Small intestine (tissue), 16 donors: ENCODE results near the gene NEK9. TPM values are rescaled to one million over a fixed set of nuclear protein-coding genes. Genes with fewer than 3 reads are reported as not detected.

Experiments used
- DNase-seq, 2 donors: peaks; one replicate each; pipeline versions ENCODE4 v3.0.0 to v3.0.0-alpha.2; 2013
- FAIRE-seq: peaks from 2 replicates; lab custom pipeline; 2012; peaks lifted over from hg19 to GRCh38; lab: Jason Lieb, UNC
- H3K27ac ChIP-seq, 3 donors: one replicate each; pipeline ENCODE4 v1.5.1; 2013; ENCODE audit warnings: low read length in 2 of 3, mild to moderate bottlenecking in 2 of 3, control low read depth in 1 of 3, inconsistent platforms in 1 of 3, low read depth in 1 of 3, moderate library complexity in 1 of 3
- H3K27me3 ChIP-seq, 3 donors: one replicate each; pipeline ENCODE4 v1.6.1; 2013; ENCODE audit warnings: low read length in 3 of 3, inconsistent platforms in 1 of 3; ENCODE audit not compliant: control insufficient read depth in 3 of 3, insufficient read depth in 3 of 3
- H3K36me3 ChIP-seq, 3 donors: one replicate each; pipeline ENCODE4 v1.6.1; 2013; ENCODE audit warnings: low read length in 3 of 3, inconsistent platforms in 1 of 3, low read depth in 1 of 3, mild to moderate bottlenecking in 1 of 3, moderate library complexity in 1 of 3; ENCODE audit not compliant: control insufficient read depth in 3 of 3, insufficient read depth in 2 of 3
- H3K4me1 ChIP-seq, 3 donors: one replicate each; pipeline ENCODE4 v1.6.1; 2013; ENCODE audit warnings: low read length in 2 of 3, inconsistent platforms in 1 of 3, low read depth in 1 of 3, mild to moderate bottlenecking in 1 of 3, moderate library complexity in 1 of 3; ENCODE audit not compliant: control insufficient read depth in 3 of 3, insufficient read depth in 2 of 3
- H3K4me3 ChIP-seq, 3 donors: one replicate each; pipeline ENCODE4 v1.5.1; 2013; ENCODE audit warnings: low read length in 3 of 3, control low read depth in 1 of 3, inconsistent platforms in 1 of 3, low read depth in 1 of 3, mild to moderate bottlenecking in 1 of 3, moderate library complexity in 1 of 3
- H3K9me3 ChIP-seq, 2 donors: one replicate each; pipeline ENCODE4 v1.6.1; 2013; ENCODE audit warnings: low read depth in 1 of 2, low read length in 1 of 2; ENCODE audit not compliant: control insufficient read depth in 2 of 2, insufficient read depth in 1 of 2
- WGBS, 3 donors: extraction: QIAGEN DNeasy Blood & Tissue Kit; methylation state at CpG; one replicate each; pipeline ENCODE4 v1.1.7; 2013; 5-methylcytosine and 5-hydroxymethylcytosine counted together
- long read RNA-seq, 10 donors: transcript quantifications; one replicate each; lab custom pipeline, GENCODE V29; 2026
- polyA plus RNA-seq, 4 donors: library from polyadenylated mRNA; stranded (reverse) in 3 of 4; unstranded in 1 of 4; fragments of 200-250 nt in 3 of 4; fragments of 120-200 nt in 1 of 4; gene quantifications; one replicate each; pipeline versions ENCODE4 v1.2.1 to v1.2.3, GENCODE V29; 2013
- donor health status: healthy with polysubstance abuse.
- donor health status: control.
- donor health status: control.
- donor health status: Bipolar disorder and iron deficiency.
- donor health status: healthy.

Gene NEK9
- 10 to 100 TPM; 14.9 to 66.5 (median 25.2) TPM for polyA plus RNA-seq
- long read RNA-seq, donor 1, result 0 reads
- long read RNA-seq, donor 2, partial matches to known transcripts, result 0 of 1 reads
- long read RNA-seq, donor 2, other reads (novel, unspliced or antisense), result 0 of 1 reads
- long read RNA-seq, donor 3, partial matches to known transcripts, result 0 of 1 reads
- long read RNA-seq, donor 3, other reads (novel, unspliced or antisense), result 0 of 1 reads
- long read RNA-seq, donor 4, result 0 reads
- long read RNA-seq, donor 5, result 0 reads
- long read RNA-seq, donor 6, full-length matches to known transcripts, result 4 of 4 reads
- long read RNA-seq, donor 6, partial matches to known transcripts, result 0 of 4 reads
- long read RNA-seq, donor 6, other reads (novel, unspliced or antisense), result 0 of 4 reads
- long read RNA-seq, donor 7, result 0 reads
- long read RNA-seq, donor 8, result 0 reads
- long read RNA-seq, donor 9, partial matches to known transcripts, result 0 of 1 reads
- long read RNA-seq, donor 9, other reads (novel, unspliced or antisense), result 0 of 1 reads
- long read RNA-seq, donor 10, full-length matches to known transcripts, result 6 of 20 reads
- long read RNA-seq, donor 10, partial matches to known transcripts, result 14 of 20 reads
- long read RNA-seq, donor 10, other reads (novel, unspliced or antisense), result 0 of 20 reads

- Histone ChIP-seq H3K27ac (peak within 1 kb of the TSS; percentile 89 to 98 (median 94)), H3K4me3 (peak within 1 kb of the TSS; percentile 69 to 95 (median 77)), H3K36me3 (peaks cover 0 to 11% (median 1%) of the 10 kb centered on the region in 3 donors), H3K27me3 (no peaks in the 10 kb centered on the region), H3K9me3 (no peaks in the 10 kb centered on the region), H3K4me1 (peaks cover 0 to 7% (median 7%) of the 10 kb centered on the region in 3 donors)
- FAIRE-seq (no peak), DNase-seq (peak; percentile 90 to 97)
- WGBS, 3 donors, result 0% methylated on average over 67 to 76 of the region's 76 CpGs
Observed at GRCh38 chr14:75126679-75127473, at the start of gene NEK9. Gene NEK9, minus strand, starts transcription at chr14:75127048. Its CDS starts 127 bp downstream, at chr14:75126921.

GRCh38 chr14:75176142-75176820 lies 49.4 kb upstream of the NEK9 start, which contains the start of gene TMED10:
Gene TMED10, minus strand, starts transcription at chr14:75176612. Its CDS starts 33 bp downstream, at chr14:75176579.
- FAIRE-seq (no peak), DNase-seq (peak; percentile 88 to 95)
- Histone ChIP-seq H3K27me3 (no peaks in the 10 kb centered on the region), H3K4me3 (peak within 1 kb of the TSS; percentile 69 to 77 (median 73)), H3K4me1 (peaks cover 3 to 8% (median 3%) of the 10 kb centered on the region in 3 donors), H3K9me3 (no peaks in the 10 kb centered on the region), H3K27ac (peak within 1 kb of the TSS; percentile 93 to 99 (median 98)), H3K36me3 (peaks cover 0 to 11% (median 0%) of the 10 kb centered on the region in 3 donors)
- 0% methylated on average over 48 to 49 of the region's 49 CpGs for WGBS, 3 donors

- DNase-seq, result no peak
- FAIRE-seq, result no peak
- WGBS, 3 donors, result 3 to 7% (median 4%) methylated on average over 10 of the region's 10 CpGs
- Histone ChIP-seq H3K27me3 (no peaks in the 10 kb centered on the region), H3K27ac (peak overlapping the region; percentile 93 to 99 (median 98)), H3K9me3 (no peaks in the 10 kb centered on the region), H3K4me1 (peaks cover 3 to 9% (median 3%) of the 10 kb centered on the region in 3 donors), H3K4me3 (peak overlapping the region; percentile 69 to 77 (median 73)), H3K36me3 (peaks cover 0 to 13% (median 0%) of the 10 kb centered on the region in 3 donors)
Observed at GRCh38 chr14:75175677-75176141, 48.9 kb upstream of the NEK9 start.

- Histone ChIP-seq H3K27me3 (no peaks in the 10 kb centered on the region), H3K36me3 (peaks cover 0 to 14% (median 0%) of the 10 kb centered on the region in 3 donors), H3K4me1 (peaks cover 3 to 9% (median 3%) of the 10 kb centered on the region in 3 donors), H3K9me3 (no peaks in the 10 kb centered on the region), H3K4me3 (no peak overlapping the region), H3K27ac (peak overlapping the region in 1 of 3 donors; percentile 17)
- DNase-seq (no peak), FAIRE-seq (no peak)
- WGBS, 3 donors, result 49 to 62% (median 52%) methylated on average over 2 of the region's 2 CpGs
Observed at GRCh38 chr14:75174066-75174465, 47.2 kb upstream of the NEK9 start.

GRCh38 chr14:75170772-75171171 lies 43.9 kb upstream of the NEK9 start:
- peaks cover 0 to 17% (median 0%) of the 10 kb centered on the region in 3 donors for H3K36me3 ChIP-seq
- FAIRE-seq (no peak), DNase-seq (no peak)
- no peak overlapping the region for H3K27ac ChIP-seq
- peaks cover 3 to 9% (median 3%) of the 10 kb centered on the region in 3 donors for H3K4me1 ChIP-seq
- no peaks in the 10 kb centered on the region for H3K27me3 ChIP-seq
- WGBS, 3 donors, result 67 to 77% (median 75%) methylated on average over 4 of the region's 4 CpGs
- H3K4me3 ChIP-seq, result no peak overlapping the region
- H3K9me3 ChIP-seq, result no peaks in the 10 kb centered on the region

GRCh38 chr14:75168586-75169335 lies 41.9 kb upstream of the NEK9 start:
- DNase-seq, result no peak
- Histone ChIP-seq H3K9me3 (no peaks in the 10 kb centered on the region), H3K36me3 (peaks cover 0 to 14% (median 0%) of the 10 kb centered on the region in 3 donors), H3K4me3 (no peak overlapping the region), H3K27ac (no peak overlapping the region), H3K4me1 (peaks cover 0 to 9% (median 3%) of the 10 kb centered on the region in 3 donors), H3K27me3 (no peaks in the 10 kb centered on the region)
- 74 to 79% (median 78%) methylated on average over 3 of the region's 3 CpGs for WGBS, 3 donors
- FAIRE-seq, result no peak

GRCh38 chr14:75167325-75167724 lies 40.5 kb upstream of the NEK9 start:
- 90 to 100% (median 93%) methylated on average over 2 of the region's 2 CpGs for WGBS, 3 donors
- Histone ChIP-seq H3K36me3 (peaks cover 0 to 14% (median 0%) of the 10 kb centered on the region in 3 donors), H3K4me1 (peaks cover 0 to 5% (median 0%) of the 10 kb centered on the region in 3 donors), H3K27me3 (no peaks in the 10 kb centered on the region), H3K27ac (peak overlapping the region in 1 of 3 donors; percentile 15), H3K4me3 (no peak overlapping the region), H3K9me3 (no peaks in the 10 kb centered on the region)
- no peak for FAIRE-seq
- no peak for DNase-seq
